HG03354 (cell line): ENCODE measurements around the gene SNRNP200.

Experiments
- ATAC-seq: cut with Tn5 transposase; IDR thresholded peaks from one replicate; pipeline ENCODE4 v1.9.1; 2021; ENCODE audit warnings: mild to moderate bottlenecking; ENCODE audit not compliant: unreplicated experiment, poor library complexity, severe bottlenecking

SNRNP200 gene

DNA sequence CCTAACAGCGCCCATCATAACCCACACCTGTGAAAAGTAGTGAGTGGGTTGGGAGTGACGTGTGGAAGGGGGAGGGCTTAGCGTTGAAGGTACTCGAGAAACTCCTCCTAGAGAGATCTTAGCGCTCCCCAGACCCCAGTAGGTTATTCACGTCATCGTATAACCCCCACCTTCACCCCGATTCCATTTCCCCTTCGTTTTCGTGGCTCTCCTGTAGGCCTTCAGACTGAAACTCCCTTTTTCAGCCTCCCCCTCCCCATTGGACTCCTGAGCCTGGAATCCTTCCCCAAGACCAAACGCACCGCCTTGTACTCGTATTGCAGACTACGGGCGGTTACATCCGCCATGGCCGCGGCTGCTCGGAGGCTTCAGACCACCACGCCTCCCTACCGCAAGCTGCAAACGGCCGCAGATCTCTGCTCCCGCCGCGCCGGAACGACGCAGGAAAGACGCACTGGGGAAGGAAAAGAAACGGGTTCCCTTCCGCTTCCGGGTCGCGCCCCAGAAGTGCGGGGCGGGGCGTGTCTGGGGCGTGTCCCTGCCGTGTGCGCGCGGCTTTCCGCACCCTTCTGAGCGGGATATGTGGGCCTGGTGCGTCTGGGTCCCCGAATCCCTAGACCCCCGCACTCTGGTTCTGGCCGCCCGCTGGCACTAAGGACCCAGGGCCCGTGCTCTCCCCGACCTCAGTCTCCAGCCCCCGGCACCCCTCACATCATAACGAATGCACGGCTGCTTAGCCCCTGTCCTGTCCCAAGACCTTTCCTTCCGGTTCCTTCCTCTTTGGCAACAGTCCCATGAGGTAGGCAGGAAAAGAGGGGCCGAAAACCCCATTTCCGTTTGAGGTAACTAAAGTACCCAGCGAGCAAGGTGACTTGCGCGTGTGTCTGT lies at the start of gene SNRNP200:
SNRNP200 (minus strand) TSS at position 456 of the 888 bp plus-strand sequence; CDS start at position 347, 109 bp downstream.
- peak; percentile 92 for ATAC-seq

DNA sequence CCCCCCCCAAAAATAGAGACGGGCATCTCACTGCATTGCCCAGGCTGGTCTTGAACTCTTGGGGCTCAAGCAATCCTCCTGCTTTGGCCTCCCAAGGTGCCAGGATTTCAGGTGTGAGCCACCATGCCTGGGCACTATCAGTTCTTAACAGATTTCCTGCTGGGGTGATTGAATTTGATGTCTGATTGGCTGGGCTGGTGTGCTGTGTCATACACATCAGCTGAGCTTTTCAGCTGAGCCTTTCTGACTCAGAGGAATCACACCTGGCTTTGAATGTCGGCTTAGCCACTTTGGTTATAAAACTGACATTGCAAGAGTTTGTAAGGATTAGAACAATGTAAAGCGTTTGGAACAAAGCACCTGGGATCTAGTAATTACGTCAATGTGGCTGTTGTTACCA lies 49.1 kb upstream of the SNRNP200 start:
- no peak for ATAC-seq

DNA sequence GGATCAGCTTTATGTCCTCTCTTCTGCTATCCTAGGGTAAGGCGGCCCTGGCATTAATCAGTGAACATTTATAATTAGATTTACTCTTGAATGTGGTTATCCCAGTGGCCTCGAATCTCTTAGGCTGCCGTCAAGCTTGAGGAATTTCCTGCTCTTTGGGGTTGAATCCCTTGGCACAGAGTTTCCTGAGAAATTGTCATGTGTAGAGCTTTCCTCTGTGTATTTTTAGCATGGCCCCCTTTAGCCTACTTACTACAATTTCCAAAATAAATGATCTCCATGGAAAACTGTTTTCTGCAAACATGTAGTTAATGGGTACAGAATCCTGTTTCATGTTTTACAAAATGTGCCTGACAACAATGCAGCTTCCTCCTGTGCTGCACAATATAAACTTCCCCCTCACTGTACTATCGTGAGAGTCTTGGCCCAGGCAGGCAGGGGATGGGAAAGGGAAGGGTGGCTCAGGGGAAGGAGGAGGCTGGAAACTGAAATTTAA lies 48.3 kb upstream of the SNRNP200 start:
- no peak for ATAC-seq

DNA sequence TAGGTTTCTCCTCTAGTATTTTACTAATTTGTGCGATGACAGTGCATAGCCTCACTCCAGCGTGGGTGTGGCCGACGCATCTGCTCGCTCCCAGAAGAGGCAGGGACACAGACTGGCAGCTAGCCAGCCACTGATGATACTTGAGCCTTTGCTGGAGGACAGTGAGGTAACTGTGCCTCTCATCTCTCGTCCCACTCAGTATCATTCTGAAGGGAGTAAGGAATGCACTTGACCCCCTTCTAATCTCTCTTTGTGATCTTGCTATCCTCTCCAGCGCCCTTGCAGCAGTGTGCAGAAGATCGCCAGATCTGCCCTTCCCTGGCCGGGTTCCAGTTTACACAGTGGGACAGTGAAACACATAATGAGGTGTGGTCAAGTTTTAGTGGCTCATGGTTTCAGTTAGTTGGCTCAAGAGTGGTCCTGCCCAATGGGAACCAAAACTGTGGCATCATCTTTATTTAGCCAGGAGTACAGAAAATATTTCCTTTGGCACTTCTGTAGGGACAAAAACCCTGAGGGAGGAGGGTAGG lies 47.8 kb upstream of the SNRNP200 start:
- ATAC-seq, result no peak

DNA sequence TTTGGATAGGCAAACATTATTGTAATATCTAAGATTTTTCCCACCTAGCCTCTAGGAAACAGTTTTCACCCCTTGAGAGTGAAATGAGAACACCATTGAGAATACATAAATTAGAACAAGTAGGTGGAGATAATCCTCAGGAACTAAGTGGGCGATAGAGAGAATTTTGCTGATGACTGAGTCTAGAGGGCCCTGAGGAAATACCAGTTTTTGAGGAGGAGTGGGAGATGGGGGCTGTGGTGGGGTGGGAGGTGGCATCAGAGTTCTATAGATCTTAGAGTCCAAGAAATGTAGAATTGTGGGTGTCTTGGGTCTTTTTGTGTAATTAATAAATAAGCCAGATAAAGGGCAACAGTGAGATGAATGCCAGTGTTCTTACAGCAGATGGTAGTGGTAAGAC lies 42.0 kb upstream of the SNRNP200 start:
- no peak for ATAC-seq

DNA sequence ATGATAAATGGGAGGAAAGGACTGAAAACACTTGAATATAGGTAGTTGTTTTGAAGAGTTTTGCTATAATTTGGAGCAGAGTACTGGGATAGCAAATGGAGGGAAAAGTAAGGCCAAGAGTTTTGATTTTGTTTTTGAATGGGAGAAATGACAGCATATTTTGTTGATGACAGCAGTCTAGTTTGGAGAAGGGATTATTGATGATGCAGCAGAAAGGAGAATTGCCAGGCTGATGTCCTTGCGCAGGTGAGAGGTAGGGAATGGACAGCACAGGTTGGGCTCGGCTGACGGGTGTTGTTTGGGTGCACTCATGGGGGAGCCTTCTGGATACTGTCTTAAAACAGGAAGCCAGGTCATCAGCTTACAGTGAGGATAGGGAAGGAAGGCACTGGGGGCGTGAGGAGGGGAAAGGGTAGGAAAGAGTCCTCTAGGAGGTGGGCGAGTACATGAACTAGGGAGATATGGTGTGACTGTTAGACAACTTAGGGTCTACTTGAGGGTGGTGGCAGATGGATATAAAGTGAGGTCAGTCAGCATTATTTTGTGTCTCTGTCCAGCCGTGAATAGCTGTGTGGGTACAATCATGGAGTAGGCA lies 40.6 kb upstream of the SNRNP200 start:
- ATAC-seq, result no peak

DNA sequence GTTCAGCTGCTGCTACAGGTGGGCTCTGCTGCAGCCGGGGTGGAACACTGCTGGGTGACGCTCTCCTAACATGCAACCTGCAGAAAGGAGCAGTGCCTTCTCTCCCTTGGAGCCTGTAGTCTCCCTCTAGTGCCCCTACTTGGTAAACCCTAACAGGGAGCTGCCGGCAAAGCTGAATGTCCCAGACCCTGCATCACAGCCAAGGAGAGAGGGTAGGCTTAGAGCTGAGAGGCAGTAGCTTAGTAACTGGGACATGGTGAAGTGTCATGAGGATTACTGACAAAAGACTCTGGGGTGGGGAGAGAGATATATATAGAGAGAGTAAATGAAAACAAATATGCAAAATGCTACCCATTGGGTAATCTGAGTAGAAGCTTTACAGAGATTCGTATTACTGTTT lies 40.1 kb upstream of the SNRNP200 start:
- ATAC-seq, result no peak

DNA sequence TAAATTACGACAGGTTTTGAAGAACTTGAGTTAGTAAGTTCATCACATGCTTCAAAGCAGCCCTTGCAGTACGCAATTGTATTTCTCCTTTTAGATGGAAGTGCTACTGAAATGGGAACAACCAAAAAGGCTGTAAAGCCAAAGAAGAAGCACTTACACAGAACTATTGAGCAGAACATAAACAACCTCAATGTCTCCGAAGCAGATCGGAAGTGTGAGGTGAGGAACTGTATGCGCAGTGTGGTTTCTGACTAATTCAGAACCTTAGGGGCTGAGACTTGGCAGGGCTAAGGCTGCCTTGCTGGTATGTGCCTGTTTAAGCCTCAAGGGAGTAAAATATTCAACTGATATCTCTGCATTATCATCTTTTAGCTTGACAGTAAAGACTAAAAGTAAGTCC lies 38.7 kb upstream of the SNRNP200 start:
- ATAC-seq, result peak; percentile 82

DNA sequence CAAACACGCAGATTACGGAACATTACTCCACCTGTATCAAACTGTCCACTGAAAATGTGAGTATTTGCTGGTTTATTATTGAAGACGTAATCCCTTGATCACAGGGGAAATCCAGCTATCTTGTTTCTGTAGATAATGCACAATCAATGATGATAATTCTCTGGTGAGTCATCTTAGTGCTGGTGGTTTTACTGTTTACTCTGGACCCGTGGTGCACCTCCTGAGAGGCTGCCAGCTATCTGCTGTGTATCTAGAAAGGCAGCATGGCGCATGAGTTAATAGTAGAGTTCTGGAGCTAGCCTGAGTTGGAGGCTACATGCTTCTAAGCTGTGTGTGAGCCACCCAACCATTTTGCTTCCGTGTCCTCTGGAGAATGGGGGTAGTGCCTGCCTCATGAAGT lies 36.7 kb upstream of the SNRNP200 start:
- ATAC-seq, result no peak

DNA sequence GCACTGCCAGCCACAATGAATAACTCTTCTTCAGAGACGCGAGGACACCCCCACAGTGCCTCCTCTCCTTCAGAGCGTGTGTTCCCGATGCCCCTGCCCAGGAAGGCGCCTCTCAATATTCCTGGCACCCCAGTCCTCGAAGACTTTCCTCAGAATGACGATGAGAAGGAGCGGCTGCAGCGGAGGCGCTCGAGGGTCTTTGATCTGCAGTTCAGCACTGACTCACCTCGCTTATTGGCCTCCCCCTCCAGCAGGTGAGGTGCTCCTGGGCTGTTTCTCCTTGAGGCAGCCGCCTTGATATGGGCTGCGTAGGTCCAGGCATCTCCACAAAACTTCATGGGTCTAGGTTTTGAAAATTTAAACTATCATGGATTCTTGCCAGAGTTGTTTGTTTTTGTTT lies 36.3 kb upstream of the SNRNP200 start:
- no peak for ATAC-seq

DNA sequence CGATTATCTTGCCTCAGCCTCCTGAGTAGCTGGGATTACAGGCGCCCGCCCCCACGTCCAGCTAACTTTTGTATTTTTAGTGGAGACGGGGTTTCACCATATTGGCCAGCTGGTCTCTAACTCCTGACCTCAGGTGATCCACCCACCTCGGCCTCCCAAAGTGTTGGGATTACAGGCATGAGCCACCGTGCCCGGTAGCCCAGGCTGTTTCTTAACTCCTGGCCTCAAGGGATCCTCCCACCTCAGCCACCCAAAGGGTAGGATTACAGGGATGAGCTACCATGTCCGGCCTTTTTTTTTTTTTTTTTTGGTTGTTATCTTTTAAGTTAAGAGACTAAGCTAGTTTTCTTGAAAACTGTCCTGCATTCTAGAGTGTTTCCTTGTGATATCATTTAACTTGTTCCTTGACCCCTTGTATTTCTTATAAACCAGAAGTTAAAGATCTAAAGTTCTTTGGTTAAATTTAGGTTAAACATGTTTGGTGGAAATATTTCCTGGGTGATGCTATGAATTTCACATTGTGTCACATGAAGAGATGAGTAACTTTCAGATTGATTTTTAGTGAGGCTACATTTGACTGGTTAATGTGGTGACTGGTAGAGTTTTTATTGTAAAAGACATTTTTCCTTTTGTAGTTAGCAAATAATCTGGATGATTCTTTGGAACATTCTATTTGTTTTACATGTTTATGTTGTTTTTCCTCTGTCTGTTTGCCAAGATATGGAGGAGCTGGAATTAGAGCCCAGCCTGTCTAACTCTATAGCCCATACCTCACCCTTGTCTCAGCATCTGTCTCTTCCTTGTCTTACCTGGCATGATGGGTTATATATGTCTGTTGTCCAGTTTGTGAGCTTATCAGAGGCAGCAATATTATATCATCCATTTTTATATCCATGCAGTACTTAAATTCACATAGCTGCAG lies 35.4 kb upstream of the SNRNP200 start:
- no peak for ATAC-seq

DNA sequence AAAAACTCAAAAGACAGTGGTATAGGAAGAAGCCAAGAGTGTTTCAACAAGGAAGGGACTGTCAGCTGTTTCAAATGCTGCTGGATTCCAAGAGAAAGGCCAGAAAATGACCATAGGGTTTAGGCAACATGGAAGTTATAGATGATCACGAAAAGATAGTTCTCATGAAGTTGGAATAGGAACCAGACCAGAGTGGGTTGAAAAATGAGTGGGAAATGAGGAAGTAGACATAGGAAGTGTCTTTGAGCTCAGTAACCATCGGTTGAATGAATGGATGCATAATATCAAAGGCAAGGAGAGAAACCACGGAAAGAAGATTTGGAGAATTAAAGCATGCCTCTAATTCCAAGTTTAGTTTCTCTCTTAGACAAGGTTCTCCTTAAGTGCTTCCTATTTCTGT lies 31.5 kb upstream of the SNRNP200 start:
- ATAC-seq, result no peak

DNA sequence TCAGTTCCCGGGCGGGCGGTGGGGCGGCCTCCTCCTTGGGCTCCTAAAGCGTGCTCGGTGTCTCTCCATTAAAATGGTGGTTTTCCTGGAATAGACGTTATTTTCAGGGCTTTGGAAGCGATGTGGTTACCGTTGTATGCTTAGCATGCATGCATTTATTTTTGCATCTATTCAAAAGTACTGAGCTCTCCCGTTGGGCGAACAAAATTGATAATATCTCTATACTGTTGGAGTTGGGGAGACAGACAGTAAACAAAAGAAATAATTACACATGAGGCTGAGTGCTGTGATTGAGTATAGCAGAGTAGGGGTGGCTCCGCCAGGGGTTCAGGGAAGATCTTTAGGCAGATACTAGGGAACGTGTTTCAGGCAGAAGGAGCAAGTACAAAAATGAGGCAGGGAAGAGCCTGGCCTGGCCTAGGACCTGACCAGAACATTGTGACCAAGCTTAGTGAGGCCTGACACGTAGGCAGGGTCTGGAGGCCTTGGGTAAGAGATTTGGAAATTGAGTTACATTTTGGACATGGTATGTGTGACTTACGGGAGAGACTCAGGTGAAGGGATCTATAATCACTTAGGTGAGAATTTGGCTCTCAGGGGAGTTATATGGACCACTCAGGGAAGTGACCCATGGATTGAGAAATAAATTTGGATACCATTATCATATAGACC lies 30.9 kb upstream of the SNRNP200 start:
- ATAC-seq, result peak; percentile 2

DNA sequence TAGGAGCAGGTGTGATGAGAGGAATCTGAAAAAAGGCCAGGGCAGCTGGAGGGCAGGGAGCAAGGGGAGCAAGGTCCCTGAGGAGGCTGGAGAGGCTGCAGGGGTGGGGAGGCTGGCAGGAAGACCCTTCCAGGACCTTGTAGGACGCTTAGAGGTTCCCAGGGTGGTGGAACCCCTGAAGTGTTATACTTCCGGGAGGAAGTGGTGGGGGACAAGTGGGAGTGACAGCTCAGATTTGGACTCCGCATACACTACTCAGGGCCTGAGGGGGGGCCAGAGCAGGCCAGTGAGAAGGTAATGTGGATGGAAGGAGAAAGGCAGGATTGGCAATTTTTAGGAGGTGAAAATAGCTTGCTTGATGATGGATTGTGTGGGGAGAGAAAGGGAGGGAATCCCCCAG lies 28.4 kb upstream of the SNRNP200 start:
- no peak for ATAC-seq

DNA sequence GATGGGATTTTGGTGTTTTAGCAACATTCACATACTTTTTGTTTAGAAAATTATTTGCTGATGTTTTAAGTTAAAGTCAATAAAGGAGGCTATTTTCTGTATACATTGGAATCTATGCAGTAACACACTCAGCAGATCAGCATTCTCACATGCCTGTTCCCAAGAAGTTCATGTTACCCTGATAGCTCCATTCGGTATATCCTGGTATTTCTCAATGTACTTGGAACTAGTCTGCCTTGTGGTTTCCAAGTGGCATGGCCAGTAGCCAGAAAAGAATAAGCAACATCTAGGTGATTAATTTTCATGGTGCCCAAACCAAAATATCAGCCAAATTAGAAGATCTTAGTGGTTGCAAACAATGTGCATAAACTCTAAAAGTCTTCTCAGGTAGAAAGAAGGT lies 25.1 kb upstream of the SNRNP200 start:
- no peak for ATAC-seq

DNA sequence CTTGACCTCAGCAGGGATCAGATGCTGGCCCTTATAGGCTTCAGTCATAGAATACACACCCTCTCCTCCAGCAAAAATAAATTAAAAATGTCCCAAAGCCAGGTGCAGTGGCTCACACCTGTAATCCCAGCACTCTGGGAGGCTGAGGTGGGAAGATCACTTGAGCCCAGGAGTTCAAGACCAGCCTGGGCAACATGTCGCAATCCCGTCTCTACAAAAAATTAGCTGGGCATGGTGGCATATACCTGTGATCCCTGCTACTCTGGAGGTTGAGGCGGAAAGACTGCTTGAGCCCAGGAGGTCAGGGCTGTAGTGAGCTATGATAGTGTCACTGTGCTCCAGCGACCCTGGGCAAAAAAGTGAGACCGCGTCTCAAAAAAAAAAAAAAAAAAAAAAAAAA lies 24.5 kb upstream of the SNRNP200 start:
- no peak for ATAC-seq

DNA sequence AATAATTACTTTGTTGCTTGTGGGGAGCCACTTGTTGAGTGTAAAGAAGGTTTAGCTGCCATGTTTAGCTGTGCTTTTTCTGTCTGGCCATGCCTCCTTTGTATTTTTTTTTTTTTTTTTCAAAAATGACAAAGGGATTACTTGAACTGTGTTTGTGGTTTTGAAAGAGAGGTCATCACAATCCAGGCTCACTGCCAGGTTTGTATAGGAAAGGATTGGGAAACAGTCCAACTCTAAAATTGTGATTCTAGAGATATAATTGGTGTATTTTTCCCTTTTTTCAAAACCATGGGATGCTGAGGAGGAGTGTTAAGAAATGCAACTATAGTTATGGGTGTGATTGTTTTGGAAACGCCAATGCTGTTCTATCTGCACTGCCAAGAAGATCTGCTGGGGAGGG lies 24.1 kb upstream of the SNRNP200 start:
- no peak for ATAC-seq

DNA sequence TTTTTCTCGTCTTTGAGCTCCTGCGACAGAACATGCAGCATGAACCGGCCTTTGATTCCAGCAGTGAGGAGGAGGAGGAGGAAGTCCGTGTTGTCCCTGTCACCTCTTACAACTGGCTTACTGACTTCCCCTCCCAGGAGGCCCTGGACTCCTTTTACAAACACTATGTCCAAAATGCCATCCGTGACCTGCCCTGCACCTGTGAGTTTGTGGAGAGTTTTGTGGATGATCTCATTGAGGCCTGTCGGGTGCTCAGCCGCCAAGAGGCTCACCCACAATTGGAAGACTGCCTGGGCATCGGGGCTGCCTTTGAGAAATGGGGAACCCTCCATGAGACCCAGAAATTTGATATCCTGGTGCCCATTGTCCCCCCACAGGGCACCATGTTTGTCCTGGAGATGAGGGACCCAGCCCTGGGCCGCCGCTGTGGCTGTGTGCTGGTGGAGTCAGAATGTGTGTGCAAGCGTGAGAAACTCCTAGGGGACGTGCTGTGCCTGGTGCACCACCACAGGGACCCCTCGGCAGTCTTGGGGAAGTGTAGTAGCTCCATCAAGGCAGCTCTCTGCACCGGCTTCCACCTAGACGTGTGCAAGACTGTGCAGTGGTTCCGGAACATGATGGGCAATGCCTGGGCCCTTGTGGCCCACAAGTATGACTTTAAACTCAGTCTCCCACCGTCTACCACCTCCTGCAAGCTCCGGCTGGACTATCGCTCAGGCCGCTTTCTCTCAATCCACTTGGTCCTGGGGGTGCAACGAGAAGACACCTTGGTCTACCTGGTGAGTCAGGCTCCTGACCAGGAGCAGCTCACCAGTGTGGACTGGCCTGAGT lies 21.9 kb upstream of the SNRNP200 start:
- no peak for ATAC-seq

DNA sequence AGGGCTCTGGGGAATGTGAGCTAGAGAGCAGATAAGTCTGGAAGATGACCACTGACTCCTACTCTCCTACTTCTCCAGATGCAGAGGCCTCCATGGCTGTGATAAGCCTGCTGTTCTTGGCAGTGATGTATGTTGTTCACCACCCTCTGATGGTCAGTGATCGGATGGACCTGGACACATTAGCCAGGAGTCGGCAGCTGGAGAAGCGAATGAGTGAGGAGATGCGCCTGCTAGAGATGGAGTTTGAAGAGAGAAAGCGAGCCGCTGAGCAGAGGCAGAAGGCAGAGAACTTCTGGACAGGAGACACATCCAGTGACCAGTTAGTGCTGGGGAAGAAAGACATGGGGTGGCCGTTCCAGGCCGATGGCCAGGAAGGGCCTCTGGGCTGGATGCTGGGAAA lies 21.2 kb upstream of the SNRNP200 start:
- no peak for ATAC-seq
